HuH-7.5 (cell line): ENCODE measurements around the gene CRYGN.

ENCODE experiments used
- DNase-seq: peaks from one replicate; pipeline ENCODE4 v3.0.0; 2011; ENCODE audit warnings: low spot score

Gene CRYGN

GRCh38 chr7:151379534-151380198, 60.3 kb downstream of the CRYGN start:
- no peak for DNase-seq

DNA sequence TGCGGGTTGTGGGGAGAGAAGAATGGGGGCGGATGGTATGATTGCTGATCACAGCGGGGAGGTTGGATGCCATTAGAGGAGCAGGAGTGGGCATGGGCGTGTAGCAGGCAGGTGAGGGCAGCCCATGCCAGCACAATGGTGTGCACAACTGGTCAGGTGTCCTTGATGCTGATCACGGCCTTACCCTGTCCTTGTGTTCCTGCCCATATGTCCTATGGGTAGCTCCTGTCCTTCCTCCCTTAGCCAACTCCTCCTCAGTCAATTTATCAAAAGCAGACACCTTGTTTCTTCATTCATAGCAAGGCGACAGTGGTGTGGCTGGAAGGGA, 60.8 kb downstream of the CRYGN start:
- DNase-seq = no peak
